ENCODE results near the gene SLC13A5. TPM values are rescaled to one million over a fixed set of nuclear protein-coding genes. Genes with fewer than 3 reads are reported as not detected.
"Not testable (repeated sequence)": the region's sequence is repeated elsewhere in the genome, so short reads cannot be mapped to it uniquely, and the experiment has no call there.

SLC13A5 gene
- total RNA-seq (2014; rRNA removed; shearing (Covaris generic)): not detected in 2 replicates

DNA sequence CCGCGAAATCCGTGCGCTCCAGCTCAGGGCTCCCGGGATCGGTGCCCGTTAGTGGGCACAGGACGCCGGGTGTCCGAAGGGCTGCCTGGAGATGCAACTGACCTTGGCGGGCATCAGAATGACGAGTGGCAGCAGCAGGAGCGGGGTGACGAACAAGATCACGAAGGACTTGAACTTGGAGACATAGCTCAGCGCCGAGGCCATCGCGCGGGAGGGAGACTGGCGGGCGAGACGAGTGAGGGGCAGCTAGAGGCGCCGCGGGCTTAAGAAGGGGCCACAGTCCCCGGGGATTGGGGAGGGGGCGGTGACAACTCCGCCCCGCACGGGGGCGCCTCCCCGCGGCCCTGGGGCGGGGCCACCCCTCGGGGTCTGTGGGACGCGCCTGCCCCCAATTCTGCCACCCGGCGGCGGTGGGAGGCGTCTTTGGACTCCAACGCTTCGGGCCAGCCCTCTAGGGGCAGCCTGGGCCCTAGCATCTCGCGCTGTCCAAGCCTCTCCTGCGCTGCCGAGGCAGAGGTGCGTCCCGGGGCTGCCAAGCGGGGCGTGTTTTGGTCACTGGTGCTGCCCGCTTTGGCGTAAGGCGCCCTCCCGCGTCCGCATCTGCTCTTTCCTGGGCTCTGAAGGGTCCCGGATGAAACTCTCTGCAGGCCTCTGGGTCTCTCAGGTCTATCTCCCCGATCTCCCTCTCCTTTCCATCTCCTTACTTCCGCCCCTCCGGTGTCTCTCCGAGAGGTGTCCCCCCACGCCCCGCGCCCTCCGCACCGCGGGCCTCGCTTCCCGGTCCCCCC is at the start of gene SLC13A5:
SLC13A5 (minus strand) TSS at position 240 of the 788 bp plus-strand sequence; CDS start at position 204, 36 bp downstream.
- H3K27ac ChIP-seq: no peak within 1 kb of the TSS
- peak within 1 kb of the TSS; percentile 18; the same call in 1 of the 2 replicates for H3K4me3 ChIP-seq
- no peaks in the 10 kb centered on the region for H3K27me3 ChIP-seq (replicated peaks)
- H3K4me1 ChIP-seq (replicated peaks): peaks cover 15% of the 10 kb centered on the region
- H3K9me3 ChIP-seq (replicated peaks): peaks cover 2% of the 10 kb centered on the region; the same call in 1 of the 2 replicates
- no peaks in the 10 kb centered on the region for H3K36me3 ChIP-seq
- DNase-seq (ENCODE audit: low read depth in 1 of 2, low spot score in 2 of 2): no peak

GRCh38 chr17:6761779-6762178 is 48.6 kb upstream of the SLC13A5 start:
- H3K9me3 ChIP-seq (replicated peaks): no peaks in the 10 kb centered on the region
- H3K27ac ChIP-seq: no peak overlapping the region
- no peak overlapping the region for H3K4me3 ChIP-seq
- no peak for DNase-seq (ENCODE audit: low read depth in 1 of 2, low spot score in 2 of 2)
- peaks cover 36% of the 10 kb centered on the region for H3K36me3 ChIP-seq
- H3K4me1 ChIP-seq (replicated peaks): peaks cover 6% of the 10 kb centered on the region
- no peaks in the 10 kb centered on the region for H3K27me3 ChIP-seq (replicated peaks)

DNA sequence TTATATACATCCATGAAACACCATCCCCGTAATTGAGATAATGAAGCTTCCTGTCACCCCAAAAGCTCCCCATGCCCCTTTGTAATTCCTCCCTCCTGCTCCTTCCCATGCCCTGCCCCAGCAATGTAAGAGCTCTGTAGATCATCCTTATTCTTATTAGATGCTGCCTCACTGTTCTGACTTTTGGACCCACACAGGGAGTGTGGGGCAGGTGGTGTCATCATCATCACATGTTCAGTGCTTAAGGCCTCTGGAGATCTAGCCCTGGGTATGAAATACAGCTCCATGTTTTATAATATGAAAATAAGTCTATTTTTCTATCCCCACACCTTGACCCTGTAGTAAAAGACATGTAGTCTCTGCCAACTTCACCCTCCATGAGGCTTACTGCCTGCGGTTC is 44.6 kb upstream of the SLC13A5 start:
- Histone ChIP-seq H3K27ac (no peak overlapping the region), H3K4me1 (replicated peaks) (peaks cover 40% of the 10 kb centered on the region), H3K4me3 (no peak overlapping the region), H3K27me3 (replicated peaks) (no peaks in the 10 kb centered on the region), H3K9me3 (replicated peaks) (no peaks in the 10 kb centered on the region), H3K36me3 (peaks cover 13% of the 10 kb centered on the region)
- no peak for DNase-seq (ENCODE audit: low read depth in 1 of 2, low spot score in 2 of 2)

GRCh38 chr17:6756425-6757031 is 43.4 kb upstream of the SLC13A5 start:
- H3K4me1 ChIP-seq (replicated peaks): peaks cover 52% of the 10 kb centered on the region
- DNase-seq (ENCODE audit: low read depth in 1 of 2, low spot score in 2 of 2): peak in 1 of 2 experiments; percentile 9
- H3K27me3 ChIP-seq (replicated peaks): no peaks in the 10 kb centered on the region
- no peaks in the 10 kb centered on the region for H3K9me3 ChIP-seq (replicated peaks)
- peaks cover 13% of the 10 kb centered on the region for H3K36me3 ChIP-seq
- H3K27ac ChIP-seq: peak overlapping the region; percentile 91
- peak overlapping the region; percentile 41 for H3K4me3 ChIP-seq

DNA sequence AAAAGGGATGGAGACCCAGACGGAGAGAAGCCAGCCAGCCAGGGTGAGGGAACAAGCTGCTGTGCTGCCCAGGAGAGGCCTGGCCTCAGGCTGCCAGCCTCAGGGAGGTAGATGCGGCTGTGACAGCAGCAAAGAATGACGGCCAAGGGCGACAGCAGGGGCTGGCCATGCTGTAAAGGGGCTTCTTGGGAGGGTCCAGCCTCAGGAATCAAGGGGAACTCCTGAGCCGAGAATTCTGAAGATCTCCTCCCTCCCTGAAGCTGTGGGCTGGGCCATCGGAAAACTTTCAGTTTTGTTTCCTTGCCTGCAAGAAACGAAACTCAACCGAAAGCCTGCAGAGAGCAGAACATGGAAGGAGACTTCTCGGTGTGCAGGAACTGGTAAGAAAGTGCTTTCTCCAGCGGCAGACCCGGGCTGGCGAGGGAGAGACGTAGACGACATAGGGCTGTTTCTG is 42.6 kb upstream of the SLC13A5 start, which contains the start of gene XAF1:
XAF1 (plus strand) TSS at position 316 of the 454 bp plus-strand sequence; CDS start at position 349, 33 bp downstream.
- Histone ChIP-seq H3K27ac (peak within 1 kb of the TSS; percentile 91), H3K9me3 (replicated peaks) (no peaks in the 10 kb centered on the region), H3K27me3 (replicated peaks) (no peaks in the 10 kb centered on the region), H3K36me3 (peaks cover 10% of the 10 kb centered on the region), H3K4me1 (replicated peaks) (peaks cover 53% of the 10 kb centered on the region), H3K4me3 (peak within 1 kb of the TSS; percentile 41)
- DNase-seq (ENCODE audit: low read depth in 1 of 2, low spot score in 2 of 2): peak; percentile 53 to 69

- no peaks in the 10 kb centered on the region for H3K9me3 ChIP-seq (replicated peaks)
- peak overlapping the region; percentile 91 for H3K27ac ChIP-seq
- peaks cover 53% of the 10 kb centered on the region for H3K4me1 ChIP-seq (replicated peaks)
- no peaks in the 10 kb centered on the region for H3K27me3 ChIP-seq (replicated peaks)
- no peak for DNase-seq (ENCODE audit: low read depth in 1 of 2, low spot score in 2 of 2)
- peaks cover 5% of the 10 kb centered on the region; the same call in 1 of the 2 replicates for H3K36me3 ChIP-seq
- peak overlapping the region; percentile 41 for H3K4me3 ChIP-seq
These were observed 42.1 kb upstream of the SLC13A5 start for GRCh38 chr17:6755281-6755680.

GRCh38 chr17:6753546-6753945 is 40.4 kb upstream of the SLC13A5 start:
- Histone ChIP-seq H3K4me1 (replicated peaks) (peaks cover 53% of the 10 kb centered on the region), H3K27me3 (replicated peaks) (no peaks in the 10 kb centered on the region), H3K4me3 (no peak overlapping the region), H3K27ac (peak overlapping the region; percentile 100), H3K9me3 (replicated peaks) (no peaks in the 10 kb centered on the region), H3K36me3 (no peaks in the 10 kb centered on the region)
- DNase-seq (ENCODE audit: low read depth in 1 of 2, low spot score in 2 of 2): no peak

DNA sequence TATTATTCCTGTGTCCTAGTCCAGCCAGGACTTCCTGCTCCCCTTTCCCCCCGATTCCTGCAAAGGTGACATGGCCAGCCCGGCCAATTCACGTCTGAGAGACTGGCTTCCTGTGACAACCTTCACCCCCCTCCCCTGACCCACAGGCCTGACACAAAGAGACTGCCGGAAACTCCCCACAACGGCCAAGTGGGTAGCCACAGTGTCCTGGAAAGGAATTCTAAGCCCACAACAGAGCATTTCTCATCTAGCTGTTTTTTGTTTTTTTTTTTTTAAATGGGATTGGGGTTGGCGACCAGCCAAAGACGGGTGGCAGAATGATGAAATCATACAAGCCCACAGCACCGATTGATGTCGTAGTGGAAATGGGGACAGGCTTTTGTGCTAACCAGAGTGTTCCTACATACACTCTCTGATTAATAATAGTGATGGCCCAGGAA is 39.9 kb upstream of the SLC13A5 start:
- H3K27ac ChIP-seq: peak overlapping the region; percentile 100
- no peaks in the 10 kb centered on the region for H3K36me3 ChIP-seq
- H3K27me3 ChIP-seq (replicated peaks): no peaks in the 10 kb centered on the region
- no peak overlapping the region for H3K4me3 ChIP-seq
- H3K9me3 ChIP-seq (replicated peaks): no peaks in the 10 kb centered on the region
- peaks cover 53% of the 10 kb centered on the region for H3K4me1 ChIP-seq (replicated peaks)
- peak; percentile 96 to 98 for DNase-seq (ENCODE audit: low read depth in 1 of 2, low spot score in 2 of 2)

DNA sequence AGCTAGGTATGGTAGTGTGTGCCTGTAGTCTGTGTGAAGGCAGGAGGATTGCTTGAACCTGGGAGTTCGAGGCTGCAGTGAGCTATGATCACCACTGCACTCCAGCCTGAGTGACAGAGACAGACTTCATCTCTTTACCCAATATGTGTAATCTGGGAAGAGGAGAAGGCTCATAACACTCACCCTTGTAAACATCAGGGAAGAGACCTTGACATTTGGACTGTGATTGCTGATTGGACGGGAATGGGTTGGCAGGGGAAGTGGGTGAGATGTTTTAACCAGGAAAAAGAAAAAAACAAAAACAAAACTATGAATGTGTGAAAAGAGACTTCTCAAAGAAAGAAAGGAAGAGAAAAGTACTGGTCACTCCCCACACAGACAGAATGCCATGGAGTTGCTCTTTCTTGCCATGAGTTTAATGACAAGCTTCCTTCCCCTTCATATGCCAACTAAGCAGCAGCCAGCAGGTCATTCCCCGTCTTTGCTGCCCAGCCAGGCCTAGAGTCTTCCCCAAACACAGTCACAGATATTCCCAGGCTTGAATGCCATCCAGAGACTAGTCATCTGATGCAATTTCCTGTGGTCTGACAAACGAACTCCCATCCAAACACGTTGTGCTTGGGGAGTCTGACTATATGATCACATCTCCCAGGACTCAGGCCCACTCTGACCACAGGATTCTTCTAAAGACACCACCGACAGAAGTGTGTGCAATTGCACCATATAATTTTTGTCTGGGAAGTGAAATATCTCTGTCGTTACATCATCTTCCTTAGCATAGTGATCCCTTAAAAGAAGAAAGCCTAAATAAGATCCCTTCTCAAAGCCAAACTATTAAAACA is 39.1 kb upstream of the SLC13A5 start:
- DNase-seq (ENCODE audit: low read depth in 1 of 2, low spot score in 2 of 2): peak; percentile 89 to 91
- no peaks in the 10 kb centered on the region for H3K27me3 ChIP-seq (replicated peaks)
- no peak overlapping the region for H3K4me3 ChIP-seq
- no peaks in the 10 kb centered on the region for H3K36me3 ChIP-seq
- peaks cover 52% of the 10 kb centered on the region for H3K4me1 ChIP-seq (replicated peaks)
- no peaks in the 10 kb centered on the region for H3K9me3 ChIP-seq (replicated peaks)
- H3K27ac ChIP-seq: peak overlapping the region; percentile 100

DNA sequence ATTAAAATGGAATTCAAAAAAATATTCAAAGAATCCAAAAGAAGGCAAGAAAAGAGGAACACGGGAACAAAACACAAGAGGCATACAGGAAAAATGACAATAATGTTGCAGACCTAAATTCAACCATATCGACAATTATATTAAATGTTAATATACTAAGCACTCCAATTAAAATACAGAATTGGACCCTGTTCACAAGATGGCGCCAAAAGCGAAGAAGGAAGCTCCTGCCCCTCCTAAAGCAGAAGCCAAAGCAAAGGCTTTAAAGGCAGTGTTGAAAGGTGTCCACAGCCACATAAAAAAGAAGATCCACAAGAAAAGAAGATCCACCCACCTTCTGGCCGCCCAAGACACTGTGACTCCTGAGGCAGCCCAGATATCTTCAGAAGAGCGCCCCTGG is 36.4 kb upstream of the SLC13A5 start:
- Histone ChIP-seq H3K36me3 (no peaks in the 10 kb centered on the region), H3K4me1 (replicated peaks) (peaks cover 24% of the 10 kb centered on the region), H3K4me3 (no peak overlapping the region), H3K9me3 (replicated peaks) (no peaks in the 10 kb centered on the region), H3K27ac (no peak overlapping the region), H3K27me3 (replicated peaks) (no peaks in the 10 kb centered on the region)
- DNase-seq (ENCODE audit: low read depth in 1 of 2, low spot score in 2 of 2): peak in 1 of 2 experiments; percentile 4

- Histone ChIP-seq H3K27ac (no peak overlapping the region), H3K36me3 (no peaks in the 10 kb centered on the region), H3K4me1 (replicated peaks) (peaks cover 20% of the 10 kb centered on the region), H3K4me3 (no peak overlapping the region), H3K9me3 (replicated peaks) (no peaks in the 10 kb centered on the region), H3K27me3 (replicated peaks) (peaks cover 2% of the 10 kb centered on the region; the same call in 1 of the 2 replicates)
- no peak for DNase-seq (ENCODE audit: low read depth in 1 of 2, low spot score in 2 of 2)
These were observed 35.4 kb upstream of the SLC13A5 start for GRCh38 chr17:6748617-6749016.

GRCh38 chr17:6746665-6747064 is 33.5 kb upstream of the SLC13A5 start:
- H3K4me3 ChIP-seq; H3K9me3 ChIP-seq (replicated peaks); H3K4me1 ChIP-seq (replicated peaks); H3K27me3 ChIP-seq (replicated peaks); H3K36me3 ChIP-seq; H3K27ac ChIP-seq; DNase-seq (ENCODE audit: low read depth in 1 of 2, low spot score in 2 of 2): not testable (repeated sequence)

- Histone ChIP-seq H3K27ac (no peak overlapping the region), H3K36me3 (no peaks in the 10 kb centered on the region), H3K27me3 (replicated peaks) (no peaks in the 10 kb centered on the region), H3K9me3 (replicated peaks) (no peaks in the 10 kb centered on the region), H3K4me3 (no peak overlapping the region), H3K4me1 (replicated peaks) (no peaks in the 10 kb centered on the region)
- no peak for DNase-seq (ENCODE audit: low read depth in 1 of 2, low spot score in 2 of 2)
These were observed 16.4 kb upstream of the SLC13A5 start for GRCh38 chr17:6729531-6729930.

Data from SJSA1 (cell line).